HEK293 (cell line): ENCODE results near the gene TMEM270.

Source experiments
- CTCF ChIA-PET: fragments of 350-600 bp; formaldehyde crosslinking; extraction: SDS; loops from one replicate; lab custom pipeline; 2021; ENCODE audit warnings: antibody characterized with exemption; lab: Yijun Ruan, JAX
- POLR2A ChIA-PET: fragments of 300-600 bp; formaldehyde crosslinking; extraction: SDS; loops from one replicate; lab custom pipeline; 2020; ENCODE audit warnings: antibody characterized with exemption, inconsistent platforms; lab: Yijun Ruan, JAX
- H3K27ac ChIP-seq: fragments of 200-500 bp; sonication (Bioruptor generic); 2 replicates; pipeline ENCODE4 v1.5.1; 2014; ENCODE audit warnings: low read depth, low read length, control low read depth, inconsistent platforms; ENCODE audit errors: extremely low read depth
- H3K36me3 ChIP-seq, 2 experiments: fragments of 200-500 bp in 1 of 2; sonication (Bioruptor generic) in 1 of 2; 1 replicate in 1 of 2; 2 replicates in 1 of 2; pipeline ENCODE4 v1.5.1; 2014 to 2017; ENCODE audit warnings: inconsistent platforms in 2 of 2, low read length in 2 of 2; ENCODE audit not compliant: control insufficient read depth in 2 of 2, insufficient read depth in 1 of 2
- H3K4me1 ChIP-seq: fragments of 200-500 bp; sonication (Bioruptor generic); 2 replicates; pipeline ENCODE4 v1.5.1; 2014; ENCODE audit warnings: mild to moderate bottlenecking, low read length, inconsistent platforms; ENCODE audit not compliant: control insufficient read depth, insufficient read depth
- H3K4me3 ChIP-seq: 2 replicates; pipeline ENCODE4 v1.5.1; 2011; ENCODE audit warnings: low read depth, mild to moderate bottlenecking, control low read depth, low read length, moderate library complexity
- H3K9me3 ChIP-seq: fragments of 200-500 bp; sonication (Bioruptor generic); 2 replicates; pipeline ENCODE4 v1.5.1; 2014; ENCODE audit warnings: low read depth, low read length, inconsistent platforms; ENCODE audit not compliant: control insufficient read depth, insufficient read depth
- KLF10 ChIP-seq: fragments of 450-650 bp; IDR thresholded peaks from 2 replicates; pipeline ENCODE4 v1.5.1; 2018; ENCODE audit warnings: missing biosample characterization, mild to moderate bottlenecking, missing genetic modification characterization
- SETDB1 ChIP-seq: IDR thresholded peaks from one replicate; pipeline ENCODE4 v1.6.1; 2017; ENCODE audit warnings: mild to moderate bottlenecking, low read length, moderate library complexity, mixed read lengths; ENCODE audit not compliant: insufficient read length
- ZNF10 ChIP-seq: fragments of 450-650 bp; formaldehyde crosslinking; IDR thresholded peaks from 2 replicates; pipeline ENCODE4 v1.5.1; 2017; ENCODE audit warnings: missing biosample characterization, missing genetic modification characterization
- ZNF121 ChIP-seq: fragments of 450-650 bp; formaldehyde crosslinking; IDR thresholded peaks from 2 replicates; pipeline ENCODE4 v1.5.1; 2016; ENCODE audit warnings: missing biosample characterization, missing genetic modification characterization
- ZNF133 ChIP-seq: fragments of 450-650 bp; formaldehyde crosslinking; IDR thresholded peaks from 2 replicates; pipeline ENCODE4 v1.5.1; 2016; ENCODE audit warnings: missing biosample characterization, missing genetic modification characterization
- ZNF140 ChIP-seq: fragments of 450-650 bp; formaldehyde crosslinking; IDR thresholded peaks from 2 replicates; pipeline ENCODE4 v1.5.1; 2016; ENCODE audit warnings: missing biosample characterization, missing genetic modification characterization
- ZNF174 ChIP-seq: fragments of 450-650 bp; formaldehyde crosslinking; IDR thresholded peaks from 2 replicates; pipeline ENCODE4 v1.5.0; 2017; ENCODE audit warnings: missing biosample characterization, mild to moderate bottlenecking, missing genetic modification characterization
- ZNF521 ChIP-seq: fragments of 450-650 bp; formaldehyde crosslinking; IDR thresholded peaks from 2 replicates; pipeline ENCODE4 v1.5.1; 2017; ENCODE audit warnings: missing biosample characterization, mild to moderate bottlenecking, missing genetic modification characterization
- ZNF529 ChIP-seq: fragments of 450-650 bp; formaldehyde crosslinking; IDR thresholded peaks from 2 replicates; pipeline ENCODE4 v1.5.1; 2017; ENCODE audit warnings: missing genetic modification characterization, missing biosample characterization; ENCODE audit not compliant: insufficient replicate concordance
- ZNF776 ChIP-seq: fragments of 450-650 bp; formaldehyde crosslinking; IDR thresholded peaks from 2 replicates; pipeline ENCODE4 v1.5.0; 2017; ENCODE audit warnings: missing biosample characterization, missing genetic modification characterization, borderline replicate concordance
- ZNF785 ChIP-seq: fragments of 450-650 bp; formaldehyde crosslinking; IDR thresholded peaks from 2 replicates; pipeline ENCODE4 v1.5.1; 2016; ENCODE audit warnings: missing biosample characterization, missing genetic modification characterization
- ZNF837 ChIP-seq: fragments of 450-650 bp; formaldehyde crosslinking; IDR thresholded peaks from 2 replicates; pipeline ENCODE4 v1.5.1; 2016; ENCODE audit warnings: missing biosample characterization, missing genetic modification characterization
- TF ChIP-seq, protein P1 (sequence below): fragments of 450-650 bp; formaldehyde crosslinking; IDR thresholded peaks from 2 replicates; pipeline ENCODE4 v1.5.1; 2016; ENCODE audit warnings: missing biosample characterization, missing genetic modification characterization, borderline replicate concordance
- TF ChIP-seq, protein P2 (sequence below): fragments of 450-650 bp; formaldehyde crosslinking; IDR thresholded peaks from 2 replicates; pipeline ENCODE4 v1.5.1; 2017; ENCODE audit warnings: missing biosample characterization, missing genetic modification characterization
- TF ChIP-seq, protein P3 (sequence below): fragments of 450-650 bp; formaldehyde crosslinking; IDR thresholded peaks from 2 replicates; pipeline ENCODE4 v1.5.1; 2017; ENCODE audit warnings: missing biosample characterization, missing genetic modification characterization
- TF ChIP-seq, protein P4 (sequence below): fragments of 450-650 bp; formaldehyde crosslinking; conservative IDR thresholded peaks from 2 replicates; pipeline ENCODE4 v1.5.1; 2016; ENCODE audit warnings: low read depth, missing biosample characterization, missing genetic modification characterization
- TF ChIP-seq, protein P5 (sequence below): fragments of 450-650 bp; formaldehyde crosslinking; IDR thresholded peaks from 2 replicates; pipeline ENCODE4 v1.5.0; 2017; ENCODE audit warnings: missing biosample characterization, missing genetic modification characterization, borderline replicate concordance

Gene TMEM270

DNA sequence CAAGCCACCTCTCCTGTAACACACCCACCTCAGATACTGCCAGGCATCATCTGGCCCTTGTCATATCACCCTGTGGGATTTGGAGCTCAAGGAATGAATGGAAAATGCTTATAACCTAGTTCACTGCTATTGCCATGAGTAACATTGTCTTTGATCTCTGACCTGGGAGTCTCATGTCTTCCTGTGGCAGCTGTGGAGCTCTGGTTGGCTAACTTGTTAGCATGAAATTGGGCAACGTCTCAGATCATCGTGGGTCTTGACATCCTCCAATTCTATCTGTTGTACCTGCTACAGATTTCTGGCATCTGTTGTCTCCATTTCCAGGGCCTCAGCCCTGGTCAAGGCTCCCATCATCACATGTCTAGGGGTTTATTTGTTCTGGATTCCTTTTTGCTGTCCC is 2.2 kb upstream of the TMEM270 start:
- H3K36me3 ChIP-seq: no peaks in the 10 kb centered on the region
- H3K4me3 ChIP-seq: no peak overlapping the region
- CTCF ChIA-PET: no interaction called here
- no peaks in the 10 kb centered on the region for H3K4me1 ChIP-seq
- TF ChIP-seq ZNF174: no peak
- no peak for TF ChIP-seq KLF10
- TF ChIP-seq, protein P1, sequence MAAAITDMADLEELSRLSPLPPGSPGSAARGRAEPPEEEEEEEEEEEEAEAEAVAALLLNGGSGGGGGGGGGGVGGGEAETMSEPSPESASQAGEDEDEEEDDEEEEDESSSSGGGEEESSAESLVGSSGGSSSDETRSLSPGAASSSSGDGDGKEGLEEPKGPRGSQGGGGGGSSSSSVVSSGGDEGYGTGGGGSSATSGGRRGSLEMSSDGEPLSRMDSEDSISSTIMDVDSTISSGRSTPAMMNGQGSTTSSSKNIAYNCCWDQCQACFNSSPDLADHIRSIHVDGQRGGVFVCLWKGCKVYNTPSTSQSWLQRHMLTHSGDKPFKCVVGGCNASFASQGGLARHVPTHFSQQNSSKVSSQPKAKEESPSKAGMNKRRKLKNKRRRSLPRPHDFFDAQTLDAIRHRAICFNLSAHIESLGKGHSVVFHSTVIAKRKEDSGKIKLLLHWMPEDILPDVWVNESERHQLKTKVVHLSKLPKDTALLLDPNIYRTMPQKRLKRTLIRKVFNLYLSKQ: no peak
- peak; percentile 65; the same call in 1 of the 2 replicates for TF ChIP-seq ZNF133
- TF ChIP-seq, all 188 proteins: peak for 1
- Histone ChIP-seq H3K9me3 (no peaks in the 10 kb centered on the region), H3K27ac (no peak overlapping the region)
- POLR2A ChIA-PET: no interaction called here

DNA sequence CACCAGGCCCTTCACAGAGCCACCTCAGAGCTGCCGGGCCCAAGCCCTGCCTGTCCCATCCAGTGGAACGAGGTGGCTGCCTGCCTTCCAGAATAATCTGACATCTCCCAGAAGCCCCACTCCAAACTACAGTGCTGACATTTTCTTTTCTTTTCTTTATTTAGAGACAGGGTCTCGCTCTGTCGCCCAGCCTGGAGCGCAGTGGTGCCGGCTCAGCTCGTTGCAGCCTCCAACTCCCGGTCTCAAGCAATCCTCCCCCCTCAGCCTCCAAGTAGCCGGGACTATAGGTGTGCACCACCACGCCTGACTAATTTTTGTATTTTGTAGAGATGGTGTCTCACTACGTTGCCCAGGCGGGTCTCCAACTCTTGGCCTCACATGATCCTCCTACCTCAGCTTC is 346 bp downstream of the TMEM270 start:
- H3K27ac ChIP-seq: no peak overlapping the region
- H3K4me1 ChIP-seq: no peaks in the 10 kb centered on the region
- H3K9me3 ChIP-seq: no peaks in the 10 kb centered on the region
- ChIA-PET POLR2A (no interaction called here), CTCF (interaction anchor here (1.2 kb wide), 1 partner anchor 166 kb away, joined by 5 read pairs; no protein-coding TSS in a partner anchor)
- no peak overlapping the region for H3K4me3 ChIP-seq
- no peaks in the 10 kb centered on the region for H3K36me3 ChIP-seq
- no peak for TF ChIP-seq ZNF521 (tag by site-specific recombination)
- 0 out of 2 replicates have a peak, but pooled peaks have one; percentile 35 for TF ChIP-seq ZNF121 (tag by site-specific recombination)

DNA sequence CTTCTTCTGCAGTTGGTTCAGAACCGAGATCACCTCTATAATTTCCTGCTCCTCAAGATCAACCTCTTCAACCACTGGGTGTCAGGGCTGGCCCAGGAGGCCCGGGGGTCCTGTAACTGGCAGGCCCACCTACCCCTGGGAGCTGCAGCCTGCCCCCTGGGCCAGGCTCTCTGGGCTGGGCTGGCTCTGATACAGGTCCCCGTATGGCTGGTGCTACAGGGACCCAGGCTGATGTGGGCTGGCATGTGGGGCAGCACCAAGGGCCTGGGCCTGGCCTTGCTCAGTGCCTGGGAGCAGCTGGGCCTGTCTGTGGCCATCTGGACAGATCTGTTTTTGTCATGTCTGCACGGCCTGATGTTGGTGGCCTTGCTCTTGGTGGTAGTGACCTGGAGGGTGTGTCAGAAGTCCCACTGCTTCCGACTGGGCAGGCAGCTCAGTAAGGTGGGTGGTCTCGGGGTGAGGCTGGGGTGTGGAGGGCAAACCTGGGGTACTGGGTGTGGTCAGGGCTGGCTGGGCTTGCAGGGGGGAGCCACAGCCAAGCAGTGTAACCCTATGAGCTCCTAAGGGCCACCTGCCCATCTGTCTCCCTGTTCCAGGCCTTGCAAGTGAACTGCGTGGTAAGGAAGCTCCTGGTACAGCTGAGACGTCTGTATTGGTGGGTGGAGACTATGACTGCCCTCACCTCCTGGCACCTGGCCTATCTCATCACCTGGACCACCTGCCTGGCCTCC is 4.2 kb downstream of the TMEM270 start:
- Histone ChIP-seq H3K9me3 (no peaks in the 10 kb centered on the region), H3K4me1 (no peaks in the 10 kb centered on the region), H3K27ac (no peak overlapping the region), H3K36me3 (no peaks in the 10 kb centered on the region), H3K4me3 (no peak overlapping the region)
- ChIA-PET CTCF (interaction anchor here (0.5 to 3.9 kb wide), 7 partner anchors 9 to 860 kb away, joined by 3 to 24 read pairs (median 3); no protein-coding TSS in a partner anchor), POLR2A (interaction anchor here (0.6 kb wide), 1 partner anchor 144 kb away, joined by 3 read pairs; no protein-coding TSS in a partner anchor)
- TF ChIP-seq, protein P2, sequence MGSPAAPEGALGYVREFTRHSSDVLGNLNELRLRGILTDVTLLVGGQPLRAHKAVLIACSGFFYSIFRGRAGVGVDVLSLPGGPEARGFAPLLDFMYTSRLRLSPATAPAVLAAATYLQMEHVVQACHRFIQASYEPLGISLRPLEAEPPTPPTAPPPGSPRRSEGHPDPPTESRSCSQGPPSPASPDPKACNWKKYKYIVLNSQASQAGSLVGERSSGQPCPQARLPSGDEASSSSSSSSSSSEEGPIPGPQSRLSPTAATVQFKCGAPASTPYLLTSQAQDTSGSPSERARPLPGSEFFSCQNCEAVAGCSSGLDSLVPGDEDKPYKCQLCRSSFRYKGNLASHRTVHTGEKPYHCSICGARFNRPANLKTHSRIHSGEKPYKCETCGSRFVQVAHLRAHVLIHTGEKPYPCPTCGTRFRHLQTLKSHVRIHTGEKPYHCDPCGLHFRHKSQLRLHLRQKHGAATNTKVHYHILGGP (tag by site-specific recombination): no peak
- TF ChIP-seq ZNF529 (tag by site-specific recombination): no peak
- TF ChIP-seq, protein P3, sequence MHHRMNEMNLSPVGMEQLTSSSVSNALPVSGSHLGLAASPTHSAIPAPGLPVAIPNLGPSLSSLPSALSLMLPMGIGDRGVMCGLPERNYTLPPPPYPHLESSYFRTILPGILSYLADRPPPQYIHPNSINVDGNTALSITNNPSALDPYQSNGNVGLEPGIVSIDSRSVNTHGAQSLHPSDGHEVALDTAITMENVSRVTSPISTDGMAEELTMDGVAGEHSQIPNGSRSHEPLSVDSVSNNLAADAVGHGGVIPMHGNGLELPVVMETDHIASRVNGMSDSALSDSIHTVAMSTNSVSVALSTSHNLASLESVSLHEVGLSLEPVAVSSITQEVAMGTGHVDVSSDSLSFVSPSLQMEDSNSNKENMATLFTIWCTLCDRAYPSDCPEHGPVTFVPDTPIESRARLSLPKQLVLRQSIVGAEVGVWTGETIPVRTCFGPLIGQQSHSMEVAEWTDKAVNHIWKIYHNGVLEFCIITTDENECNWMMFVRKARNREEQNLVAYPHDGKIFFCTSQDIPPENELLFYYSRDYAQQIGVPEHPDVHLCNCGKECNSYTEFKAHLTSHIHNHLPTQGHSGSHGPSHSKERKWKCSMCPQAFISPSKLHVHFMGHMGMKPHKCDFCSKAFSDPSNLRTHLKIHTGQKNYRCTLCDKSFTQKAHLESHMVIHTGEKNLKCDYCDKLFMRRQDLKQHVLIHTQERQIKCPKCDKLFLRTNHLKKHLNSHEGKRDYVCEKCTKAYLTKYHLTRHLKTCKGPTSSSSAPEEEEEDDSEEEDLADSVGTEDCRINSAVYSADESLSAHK (tag by site-specific recombination): no peak
- TF ChIP-seq ZNF10: no peak
- TF ChIP-seq SETDB1: no peak
- TF ChIP-seq ZNF121 (tag by site-specific recombination): no peak
- no peak for TF ChIP-seq ZNF785 (tag by site-specific recombination)
- no peak for TF ChIP-seq ZNF837
- TF ChIP-seq, protein P4, sequence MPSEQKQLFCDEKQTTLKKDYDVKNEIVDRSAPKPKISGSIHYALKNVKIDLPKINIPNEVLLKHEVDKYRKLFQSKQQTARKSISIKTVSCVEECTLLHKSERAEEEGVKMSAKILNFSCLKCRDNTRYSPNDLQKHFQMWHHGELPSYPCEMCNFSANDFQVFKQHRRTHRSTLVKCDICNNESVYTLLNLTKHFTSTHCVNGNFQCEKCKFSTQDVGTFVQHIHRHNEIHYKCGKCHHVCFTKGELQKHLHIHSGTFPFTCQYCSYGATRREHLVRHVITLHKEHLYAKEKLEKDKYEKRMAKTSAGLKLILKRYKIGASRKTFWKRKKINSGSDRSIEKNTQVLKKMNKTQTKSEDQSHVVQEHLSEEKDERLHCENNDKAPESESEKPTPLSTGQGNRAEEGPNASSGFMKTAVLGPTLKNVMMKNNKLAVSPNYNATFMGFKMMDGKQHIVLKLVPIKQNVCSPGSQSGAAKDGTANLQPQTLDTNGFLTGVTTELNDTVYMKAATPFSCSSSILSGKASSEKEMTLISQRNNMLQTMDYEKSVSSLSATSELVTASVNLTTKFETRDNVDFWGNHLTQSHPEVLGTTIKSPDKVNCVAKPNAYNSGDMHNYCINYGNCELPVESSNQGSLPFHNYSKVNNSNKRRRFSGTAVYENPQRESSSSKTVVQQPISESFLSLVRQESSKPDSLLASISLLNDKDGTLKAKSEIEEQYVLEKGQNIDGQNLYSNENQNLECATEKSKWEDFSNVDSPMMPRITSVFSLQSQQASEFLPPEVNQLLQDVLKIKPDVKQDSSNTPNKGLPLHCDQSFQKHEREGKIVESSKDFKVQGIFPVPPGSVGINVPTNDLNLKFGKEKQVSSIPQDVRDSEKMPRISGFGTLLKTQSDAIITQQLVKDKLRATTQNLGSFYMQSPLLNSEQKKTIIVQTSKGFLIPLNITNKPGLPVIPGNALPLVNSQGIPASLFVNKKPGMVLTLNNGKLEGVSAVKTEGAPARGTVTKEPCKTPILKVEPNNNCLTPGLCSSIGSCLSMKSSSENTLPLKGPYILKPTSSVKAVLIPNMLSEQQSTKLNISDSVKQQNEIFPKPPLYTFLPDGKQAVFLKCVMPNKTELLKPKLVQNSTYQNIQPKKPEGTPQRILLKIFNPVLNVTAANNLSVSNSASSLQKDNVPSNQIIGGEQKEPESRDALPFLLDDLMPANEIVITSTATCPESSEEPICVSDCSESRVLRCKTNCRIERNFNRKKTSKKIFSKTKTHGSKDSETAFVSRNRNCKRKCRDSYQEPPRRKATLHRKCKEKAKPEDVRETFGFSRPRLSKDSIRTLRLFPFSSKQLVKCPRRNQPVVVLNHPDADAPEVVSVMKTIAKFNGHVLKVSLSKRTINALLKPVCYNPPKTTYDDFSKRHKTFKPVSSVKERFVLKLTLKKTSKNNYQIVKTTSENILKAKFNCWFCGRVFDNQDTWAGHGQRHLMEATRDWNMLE: no peak
- TF ChIP-seq ZNF140: no peak
- TF ChIP-seq, protein P5, sequence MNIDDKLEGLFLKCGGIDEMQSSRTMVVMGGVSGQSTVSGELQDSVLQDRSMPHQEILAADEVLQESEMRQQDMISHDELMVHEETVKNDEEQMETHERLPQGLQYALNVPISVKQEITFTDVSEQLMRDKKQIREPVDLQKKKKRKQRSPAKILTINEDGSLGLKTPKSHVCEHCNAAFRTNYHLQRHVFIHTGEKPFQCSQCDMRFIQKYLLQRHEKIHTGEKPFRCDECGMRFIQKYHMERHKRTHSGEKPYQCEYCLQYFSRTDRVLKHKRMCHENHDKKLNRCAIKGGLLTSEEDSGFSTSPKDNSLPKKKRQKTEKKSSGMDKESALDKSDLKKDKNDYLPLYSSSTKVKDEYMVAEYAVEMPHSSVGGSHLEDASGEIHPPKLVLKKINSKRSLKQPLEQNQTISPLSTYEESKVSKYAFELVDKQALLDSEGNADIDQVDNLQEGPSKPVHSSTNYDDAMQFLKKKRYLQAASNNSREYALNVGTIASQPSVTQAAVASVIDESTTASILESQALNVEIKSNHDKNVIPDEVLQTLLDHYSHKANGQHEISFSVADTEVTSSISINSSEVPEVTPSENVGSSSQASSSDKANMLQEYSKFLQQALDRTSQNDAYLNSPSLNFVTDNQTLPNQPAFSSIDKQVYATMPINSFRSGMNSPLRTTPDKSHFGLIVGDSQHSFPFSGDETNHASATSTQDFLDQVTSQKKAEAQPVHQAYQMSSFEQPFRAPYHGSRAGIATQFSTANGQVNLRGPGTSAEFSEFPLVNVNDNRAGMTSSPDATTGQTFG (tag by site-specific recombination): no peak
- no peak for TF ChIP-seq ZNF776
